ENCODE results near the gene HLA-B.
"Not testable (repeated sequence)": the region's sequence is repeated elsewhere in the genome, so short reads cannot be mapped to it uniquely, and the experiment has no call there.

- TF ChIP-seq CTCF, POLR2A (IDR thresholded peaks at IDR 0.05): not testable (repeated sequence)
Measured at GRCh38 chr6:31389802-31390132, 32.8 kb upstream of the HLA-B start.

All from thyroid gland (tissue), 4 donors.